GM20000 (cell line): ENCODE measurements around the gene RASA3.

Experiments
- DNase-seq: peaks from one replicate; pipeline ENCODE4 v3.0.0; 2012; ENCODE audit warnings: low spot score
- CTCF ChIP-seq: IDR thresholded peaks from 2 replicates; pipeline ENCODE4 v1.5.1; 2012; ENCODE audit warnings: mild to moderate bottlenecking, control low read depth; ENCODE audit errors: extremely low read depth, missing control alignments

Gene RASA3

DNA sequence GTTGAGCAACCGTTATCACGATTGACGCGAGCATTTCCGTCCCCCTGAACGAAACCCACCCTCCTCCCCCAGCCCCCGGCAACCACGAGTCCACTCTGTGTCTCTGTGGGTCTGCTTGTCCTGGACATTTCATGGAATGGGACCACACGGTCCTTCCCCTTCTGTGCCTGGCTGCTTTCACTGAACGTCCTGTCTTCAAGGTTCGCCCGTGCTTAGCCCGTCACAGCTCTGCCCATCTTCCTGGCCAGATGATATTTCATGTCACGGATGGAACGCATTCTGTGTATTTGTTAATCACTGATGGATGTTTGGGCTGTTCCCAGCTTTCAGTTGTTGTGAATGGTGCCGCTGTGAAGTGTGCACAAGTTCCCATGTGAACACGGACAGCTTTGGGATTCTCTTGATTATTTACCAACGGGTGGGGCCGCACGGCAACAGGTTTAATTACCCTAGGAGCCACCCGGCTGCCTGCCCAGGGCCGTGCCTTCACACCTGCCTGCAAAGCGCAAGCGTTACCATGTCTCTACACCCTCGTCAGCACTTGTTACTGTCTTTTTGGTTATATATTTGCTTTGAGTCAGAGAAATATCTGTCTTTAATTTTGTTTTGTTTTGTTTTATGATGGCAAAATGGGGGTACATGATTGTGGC is 42.5 kb downstream of the RASA3 start:
- TF ChIP-seq CTCF = no peak
- DNase-seq = no peak

- no peak for DNase-seq
- TF ChIP-seq CTCF = no peak
Measured at GRCh38 chr13:114089341-114089740, 43.1 kb downstream of the RASA3 start.

- TF ChIP-seq CTCF = no peak
- DNase-seq = no peak
Measured at GRCh38 chr13:114088863-114089262, 43.6 kb downstream of the RASA3 start.

GRCh38 chr13:114088234-114088633 is 44.2 kb downstream of the RASA3 start:
- no peak for TF ChIP-seq CTCF

DNA sequence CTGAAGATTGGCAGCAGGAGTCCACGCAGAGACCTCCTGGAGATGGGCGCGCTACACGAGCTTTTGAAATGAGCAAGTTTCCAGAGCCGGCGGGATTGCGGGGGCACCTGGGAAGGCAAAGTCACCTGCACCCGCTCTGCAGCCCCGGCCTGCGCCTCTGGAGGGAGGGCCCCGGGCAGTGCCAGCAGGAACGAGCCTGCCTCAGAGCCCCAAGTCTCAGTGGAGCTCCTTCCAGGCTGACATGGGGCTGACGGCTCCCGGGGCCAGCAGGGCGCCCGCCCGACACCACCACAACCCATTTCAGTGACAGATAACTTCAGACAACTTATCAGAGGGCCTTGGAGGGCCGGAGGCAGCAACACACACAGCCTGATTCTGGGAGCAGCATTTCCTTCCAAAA is 45.0 kb downstream of the RASA3 start:
- no peak for TF ChIP-seq CTCF
- DNase-seq = no peak

More at GRCh38 chr13:114088234-114088633, 44.2 kb downstream of the RASA3 start:
- no peak for DNase-seq

DNA sequence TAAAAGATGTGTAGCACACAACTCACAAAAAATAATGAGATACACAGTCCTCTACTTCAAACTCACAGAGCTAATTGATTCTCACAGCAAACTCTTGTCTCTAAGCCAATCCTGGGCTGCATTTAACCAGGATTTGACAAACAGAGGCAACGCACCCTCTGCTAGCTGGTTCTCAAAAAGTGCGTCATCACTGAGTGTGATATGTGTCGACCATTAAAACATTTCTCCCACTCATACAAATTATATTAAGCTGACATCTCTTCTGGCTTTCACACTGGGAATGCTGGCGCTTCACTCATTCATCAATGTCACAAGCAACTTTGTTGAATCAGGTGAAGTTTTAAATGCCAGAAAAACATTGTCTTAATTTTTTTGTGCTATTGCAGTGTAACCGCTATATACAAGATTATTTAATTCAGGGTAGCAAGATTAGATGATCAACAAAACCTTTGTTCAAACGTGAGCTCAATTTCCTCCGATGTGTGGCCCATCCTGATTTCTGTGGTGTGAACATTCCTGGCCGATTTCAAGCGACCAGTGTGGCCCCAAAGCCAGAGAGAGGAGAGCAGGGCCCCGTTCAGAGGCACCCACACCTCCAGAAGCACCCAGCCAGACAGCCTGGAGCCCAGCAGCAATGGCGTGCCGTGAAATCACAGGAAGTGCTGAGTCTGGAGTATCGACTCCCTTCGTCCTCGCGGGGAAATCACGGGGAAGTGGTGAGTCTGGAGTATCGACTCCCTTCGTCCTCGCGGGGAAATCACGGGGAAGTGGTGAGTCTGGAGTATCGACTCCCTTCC is 49.4 kb downstream of the RASA3 start:
- DNase-seq = no peak
- no peak for TF ChIP-seq CTCF
